EL (cell line): ENCODE data around the gene RPL19.
"Not testable (repeated sequence)": the region's sequence is repeated elsewhere in the genome, so short reads cannot be mapped to it uniquely, and the experiment has no call there.

ENCODE experiments used
- DNase-seq: peaks from one replicate; pipeline ENCODE4 v3.0.0-alpha.2; 2016

The RPL19 gene

GRCh38 chr17:39225959-39226683 is 26.0 kb downstream of the RPL19 start:
- peak; percentile 72 for DNase-seq

- no peak for DNase-seq
Observed at GRCh38 chr17:39227364-39227919, 27.4 kb downstream of the RPL19 start.

DNA sequence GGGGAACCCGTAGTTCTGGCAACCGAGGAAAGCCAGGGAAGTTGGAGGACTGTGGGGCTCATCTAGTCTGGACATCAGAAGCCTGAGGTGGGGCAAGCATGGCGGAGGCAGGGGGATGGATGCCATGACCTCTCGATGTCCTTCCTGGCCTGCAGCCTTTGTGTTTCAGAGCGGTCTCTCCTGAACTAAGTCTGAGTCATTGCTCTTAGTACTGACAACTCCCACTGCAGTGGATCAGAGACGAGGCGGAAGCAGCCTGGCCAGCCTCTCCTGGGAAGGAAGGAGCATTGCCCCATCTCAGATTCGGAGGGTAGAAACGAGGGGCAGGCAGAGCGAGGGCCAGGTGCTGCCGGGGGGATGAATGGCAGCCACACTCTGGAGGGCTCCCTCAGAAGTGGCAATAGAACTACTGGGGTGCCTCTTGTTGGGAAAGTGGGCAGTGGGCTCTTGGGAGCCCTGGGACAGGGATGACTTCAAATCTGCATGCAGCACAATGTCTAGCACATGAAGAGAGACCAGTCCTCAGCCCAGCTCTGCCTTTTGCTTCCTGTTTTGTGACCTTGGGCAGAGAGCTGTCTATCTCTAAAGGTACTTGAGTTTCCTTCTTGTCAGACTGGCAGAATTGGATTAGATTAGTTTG is 29.3 kb downstream of the RPL19 start:
- DNase-seq: peak; percentile 50

DNA sequence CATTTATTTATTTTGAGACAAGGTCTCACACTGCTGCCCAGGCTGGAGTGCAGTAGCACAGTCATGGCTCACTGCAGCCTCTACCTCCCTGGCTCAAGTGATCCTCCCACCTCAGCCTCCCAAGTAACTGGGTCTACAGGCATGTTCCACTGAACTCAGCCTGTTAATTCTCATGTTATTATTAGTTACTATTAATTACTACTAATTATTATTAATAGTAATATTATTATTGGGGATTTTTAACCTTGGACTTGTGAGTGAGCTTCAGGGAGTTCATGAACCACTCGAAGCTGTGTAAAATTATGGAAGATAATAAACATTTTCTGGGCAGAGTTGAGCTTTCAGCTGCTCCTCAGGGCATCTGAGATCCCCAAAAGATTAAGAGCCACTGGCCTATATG is 30.3 kb downstream of the RPL19 start:
- no peak for DNase-seq

- no peak for DNase-seq
Observed at GRCh38 chr17:39231091-39231561, 31.0 kb downstream of the RPL19 start.

- peak; percentile 55 for DNase-seq
Observed at GRCh38 chr17:39231591-39232551, 31.8 kb downstream of the RPL19 start.

GRCh38 chr17:39235555-39236449 is 35.7 kb downstream of the RPL19 start:
- peak; percentile 63 for DNase-seq

GRCh38 chr17:39236450-39236927 is 36.4 kb downstream of the RPL19 start:
- no peak for DNase-seq

GRCh38 chr17:39236981-39237441 is 36.9 kb downstream of the RPL19 start:
- DNase-seq: no peak

- no peak for DNase-seq
Observed at GRCh38 chr17:39237586-39237985, 37.5 kb downstream of the RPL19 start.

DNA sequence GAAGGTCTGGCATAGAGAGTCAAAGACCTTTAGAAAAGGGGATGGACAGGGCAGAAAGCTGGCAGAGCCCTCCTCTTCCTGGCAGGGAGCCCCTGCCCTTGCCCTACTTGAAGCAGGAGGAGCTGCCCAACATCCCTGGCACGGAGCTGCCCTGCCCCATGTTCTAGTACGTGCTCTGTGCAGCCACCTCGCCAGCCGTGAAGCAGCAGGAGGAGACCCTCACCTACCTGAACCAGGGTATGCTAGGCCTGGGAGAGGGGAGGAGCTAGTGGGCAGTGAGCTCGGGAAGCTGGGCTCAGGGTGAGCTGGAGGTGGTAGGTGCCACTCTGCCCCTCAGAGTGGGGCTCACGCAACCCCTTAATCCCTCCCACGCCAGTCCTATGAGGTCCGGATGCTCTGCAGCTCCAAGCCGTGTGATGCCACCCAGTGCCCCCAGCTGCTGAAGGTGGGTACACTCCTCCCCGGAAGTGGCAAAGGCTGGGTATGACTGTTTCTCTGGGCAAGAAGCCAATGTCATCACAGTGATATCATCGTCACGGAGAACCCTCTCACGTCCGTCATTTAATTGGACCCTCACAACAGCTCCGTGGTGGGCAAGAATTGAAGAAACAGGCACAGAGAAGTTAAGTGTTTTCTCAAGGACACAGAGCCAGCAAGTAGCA is 38.4 kb downstream of the RPL19 start:
- DNase-seq: peak; percentile 72

- no peak for DNase-seq
Observed at GRCh38 chr17:39239640-39240314, 39.7 kb downstream of the RPL19 start.

- DNase-seq: no peak
Observed at GRCh38 chr17:39240631-39241030, 40.5 kb downstream of the RPL19 start.

DNA sequence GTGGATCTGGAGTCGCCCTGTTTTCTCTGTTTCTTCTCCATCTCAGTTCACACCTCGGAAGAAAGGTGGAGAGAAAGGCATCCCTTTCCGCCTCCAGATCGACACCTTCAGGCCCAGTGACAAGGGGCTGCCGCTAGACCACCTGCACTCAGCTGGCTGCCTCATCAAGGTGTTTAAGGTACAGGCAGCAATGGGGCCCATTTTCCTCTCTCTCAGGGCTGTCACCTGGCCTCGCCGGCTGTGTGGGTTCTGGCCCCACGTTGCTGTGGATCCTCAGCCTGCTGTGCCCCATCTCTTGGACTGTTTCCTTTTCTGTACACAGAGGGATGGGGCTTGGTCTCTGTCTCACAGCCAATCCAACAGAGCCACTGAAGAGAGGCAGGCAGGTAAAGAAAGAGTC is 43.1 kb downstream of the RPL19 start:
- DNase-seq: no peak

GRCh38 chr17:39244016-39244599 is 44.0 kb downstream of the RPL19 start:
- DNase-seq: no peak

DNA sequence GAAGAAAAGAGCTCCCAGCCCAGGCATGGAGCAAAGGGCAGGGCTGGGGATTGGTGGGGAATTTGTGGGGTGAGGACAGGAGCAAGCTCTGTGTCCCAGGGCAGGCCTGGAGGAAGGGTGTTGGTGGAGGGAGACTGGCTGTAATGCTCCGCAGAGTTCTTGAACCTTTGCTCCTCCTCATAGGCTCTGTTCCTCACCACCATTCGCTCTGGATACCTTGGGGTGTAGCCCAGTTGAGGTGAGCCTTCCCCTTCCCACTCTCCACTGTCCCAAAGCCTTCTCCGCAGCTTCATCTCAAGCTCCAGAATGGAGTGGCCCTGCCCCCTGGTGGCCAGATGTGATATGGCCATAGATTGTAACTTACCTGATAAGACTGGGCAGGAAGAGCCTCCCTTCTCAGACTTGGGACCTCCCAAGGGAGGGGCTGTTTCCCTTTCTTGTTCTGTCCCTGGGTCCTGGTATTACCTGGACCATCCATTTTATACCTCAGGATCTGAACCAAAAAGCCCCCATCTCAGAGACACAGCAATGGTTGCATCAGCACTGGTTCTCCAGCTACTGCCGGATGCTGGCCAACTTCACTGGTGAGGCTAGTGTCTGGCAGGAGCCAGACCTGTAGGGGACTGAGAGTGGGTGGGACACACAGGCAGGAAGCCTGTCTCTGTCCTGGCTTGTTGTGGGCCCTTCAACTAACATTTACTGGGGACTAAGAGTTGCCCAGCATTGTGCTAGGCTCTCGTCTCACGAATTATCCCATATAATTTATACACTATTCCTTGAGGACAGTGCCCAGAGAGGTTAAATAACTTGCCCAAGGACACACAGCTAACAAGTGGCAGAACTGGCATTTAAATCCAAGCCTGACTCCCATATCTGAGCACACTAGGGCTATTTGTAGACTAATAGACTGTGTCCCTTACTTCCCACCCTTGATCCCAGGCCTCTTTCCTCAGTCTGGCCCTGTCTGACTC is 44.8 kb downstream of the RPL19 start:
- peak; percentile 81 for DNase-seq

DNA sequence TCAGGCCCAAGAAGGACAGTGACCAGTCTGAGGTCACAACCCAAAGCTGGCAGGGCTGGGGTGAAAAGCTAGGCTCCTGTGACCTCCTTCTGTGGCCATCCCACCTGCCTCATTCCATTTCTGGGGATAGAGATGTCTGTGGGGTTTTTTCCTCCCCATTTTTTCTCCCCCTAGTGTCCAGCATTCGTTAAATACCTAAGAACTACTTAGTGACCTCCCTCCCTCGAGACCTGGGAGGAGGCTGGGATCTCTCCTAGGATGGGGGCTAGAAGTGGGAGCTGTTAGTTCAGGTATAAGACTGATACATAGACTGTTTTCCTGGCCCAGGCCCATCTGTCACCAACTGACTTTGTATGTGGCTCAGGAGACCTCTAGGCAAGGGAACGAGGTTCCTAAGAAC is 46.2 kb downstream of the RPL19 start:
- no peak for DNase-seq

- not testable (repeated sequence) for DNase-seq
Observed at GRCh38 chr17:39250076-39250475, 50.0 kb downstream of the RPL19 start.

- DNase-seq: no peak
Observed at GRCh38 chr17:39251997-39252396, 51.9 kb downstream of the RPL19 start.
